Liver (tissue), 9 donors: ENCODE data around the gene TOB1. TPM values are rescaled to one million over a fixed set of nuclear protein-coding genes. Genes with fewer than 3 reads are reported as not detected.

Experiments
- DNase-seq: peaks from one replicate; pipeline ENCODE4 v3.0.0-alpha.2; 2017; ENCODE audit warnings: low spot score
- H3K27ac ChIP-seq, 2 donors: one replicate each; pipeline ENCODE4 v1.7.0; 2013; ENCODE audit warnings: inconsistent platforms in 2 of 2, low read length in 2 of 2, control low read depth in 1 of 2, low read depth in 1 of 2, mild to moderate bottlenecking in 1 of 2
- H3K27me3 ChIP-seq, 4 donors: one replicate each; pipeline versions ENCODE4 v1.6.1 to v1.7.0; 2013; ENCODE audit warnings: low read length in 3 of 4, inconsistent platforms in 1 of 4, mild to moderate bottlenecking in 1 of 4, moderate library complexity in 1 of 4; ENCODE audit not compliant: control insufficient read depth in 4 of 4, insufficient read depth in 4 of 4
- H3K36me3 ChIP-seq, 4 donors: one replicate each; pipeline versions ENCODE4 v1.6.1 to v1.7.0; 2013; ENCODE audit warnings: low read length in 3 of 4, mild to moderate bottlenecking in 3 of 4, low read depth in 1 of 4, moderate library complexity in 1 of 4; ENCODE audit not compliant: control insufficient read depth in 4 of 4, insufficient read depth in 3 of 4
- H3K4me1 ChIP-seq, 4 donors: one replicate each; pipeline versions ENCODE4 v1.6.1 to v1.7.0; 2013; ENCODE audit warnings: low read length in 3 of 4, mild to moderate bottlenecking in 3 of 4, moderate library complexity in 1 of 4; ENCODE audit not compliant: control insufficient read depth in 4 of 4, insufficient read depth in 4 of 4
- H3K4me3 ChIP-seq, 3 donors: one replicate each; pipeline versions ENCODE4 v1.6.1 to v1.7.0; 2013; ENCODE audit warnings: low read length in 3 of 3, control low read depth in 1 of 3, low read depth in 1 of 3, mild to moderate bottlenecking in 1 of 3
- H3K9ac ChIP-seq, 2 donors: one replicate each; pipeline ENCODE4 v1.7.0; 2013; ENCODE audit warnings: low read length in 2 of 2, mild to moderate bottlenecking in 2 of 2, moderate library complexity in 2 of 2, control low read depth in 1 of 2, low read depth in 1 of 2
- H3K9me3 ChIP-seq, 4 donors: one replicate each; pipeline versions ENCODE4 v1.6.1 to v1.7.0; 2013; ENCODE audit warnings: low read length in 3 of 4; ENCODE audit not compliant: control insufficient read depth in 4 of 4
- ATF3 ChIP-seq: IDR thresholded peaks from 2 replicates; pipeline ENCODE4 v1.6.1; 2016; ENCODE audit warnings: antibody characterized with exemption
- CTCF ChIP-seq: fragments of 150-350 bp; IDR thresholded peaks from 2 replicates; pipeline ENCODE4 v1.5.1; 2017; ENCODE audit warnings: improper control_type of control experiment, low read depth, low read length; ENCODE audit not compliant: missing input control
- EGR1 ChIP-seq, 2 donors: IDR thresholded peaks; 2 replicates each; pipeline ENCODE4 v1.6.1; 2016 to 2018; ENCODE audit warnings: antibody characterized with exemption in 2 of 2, low read depth in 2 of 2
- FOXA1 ChIP-seq: IDR thresholded peaks from 2 replicates; pipeline ENCODE4 v1.6.1; 2016; ENCODE audit warnings: antibody characterized with exemption
- GABPA ChIP-seq, 2 donors: IDR thresholded peaks in 1 of 2; conservative IDR thresholded peaks in 1 of 2; 2 replicates each; pipeline ENCODE4 v1.6.1; 2016; ENCODE audit warnings: antibody characterized with exemption in 2 of 2, mild to moderate bottlenecking in 1 of 2, moderate library complexity in 1 of 2
- HNF4A ChIP-seq, 2 donors: conservative IDR thresholded peaks; 2 replicates each; pipeline ENCODE4 v1.6.1; 2016; ENCODE audit warnings: antibody characterized with exemption in 2 of 2, mild to moderate bottlenecking in 2 of 2
- HNF4G ChIP-seq: IDR thresholded peaks from 2 replicates; pipeline ENCODE4 v1.6.1; 2016; ENCODE audit warnings: antibody characterized with exemption
- MAX ChIP-seq: IDR thresholded peaks from 2 replicates; pipeline ENCODE4 v1.6.1; 2016; ENCODE audit warnings: antibody characterized with exemption
- NR2F2 ChIP-seq: IDR thresholded peaks from 2 replicates; pipeline ENCODE4 v1.6.1; 2016; ENCODE audit warnings: antibody characterized with exemption
- RAD21 ChIP-seq, 2 donors: IDR thresholded peaks; 2 replicates each; pipeline ENCODE4 v1.6.1; 2016; ENCODE audit warnings: antibody characterized with exemption in 2 of 2, mild to moderate bottlenecking in 2 of 2
- RXRA ChIP-seq, 2 donors: IDR thresholded peaks; 2 replicates each; pipeline ENCODE4 v1.6.1; 2017 to 2018; ENCODE audit warnings: antibody characterized with exemption in 2 of 2, mild to moderate bottlenecking in 1 of 2
- TAF1 ChIP-seq: conservative IDR thresholded peaks from 2 replicates; pipeline ENCODE4 v1.6.1; 2016; ENCODE audit warnings: antibody characterized with exemption, mild to moderate bottlenecking
- YY1 ChIP-seq: IDR thresholded peaks from 2 replicates; pipeline ENCODE4 v1.6.1; 2016; ENCODE audit warnings: antibody characterized with exemption, mild to moderate bottlenecking
- WGBS: extraction: QIAGEN DNeasy Blood & Tissue Kit; methylation state at CpG from one replicate; pipeline ENCODE4 v1.1.7; 2013; 5-methylcytosine and 5-hydroxymethylcytosine counted together
- polyA plus RNA-seq, 2 donors: library from polyadenylated mRNA; stranded (reverse) in 1 of 2; unstranded in 1 of 2; fragments of 200-250 nt in 1 of 2; fragments of >200 nt in 1 of 2; fragmentation: Nextera tagmentation in 1 of 2; extraction: Ambion mirVana in 1 of 2; gene quantifications; one replicate each; pipeline versions ENCODE4 v1.2.1 to v1.2.3, GENCODE V29; 2013 to 2015
- total RNA-seq, 2 donors: library from RNA; depleted of rRNA; stranded (reverse); fragments of >200 nt; gene quantifications; one replicate each; pipeline ENCODE4 v1.2.3, GENCODE V29; 2014
- donor health status: healthy.
- donor health status: healthy.
- donor health status: healthy.
- donor health status: healthy.
- donor health status: healthy.

Gene TOB1
- total and polyA plus RNA-seq, 4 donors = 10.2 to 132 (median 37.8) TPM

- TF ChIP-seq CTCF (no peak), YY1 (peak; percentile 26), HNF4A (conservative IDR thresholded peaks at IDR 0.05) (peak in 1 of 2 donors; percentile 19), HNF4G (no peak), ATF3 (no peak), RXRA (IDR thresholded peaks at IDR 0.05) (peak in 1 of 2 donors; percentile 10), GABPA (IDR thresholded peaks at IDR 0.05 in 1 of 2, conservative IDR thresholded peaks at IDR 0.05 in 1 of 2) (no peak), RAD21 (IDR thresholded peaks at IDR 0.05) (peak in 1 of 2 donors; percentile 4)
Measured at GRCh38 chr17:50865060-50865867, 890 bp downstream of the TOB1 start (continued).

GRCh38 chr17:50864747-50865059 is 1.5 kb downstream of the TOB1 start:
- Histone ChIP-seq H3K27ac (peak overlapping the region; percentile 90 to 99), H3K4me3 (peak overlapping the region; percentile 77 to 99 (median 99)), H3K9me3 (no peaks in the 10 kb centered on the region), H3K27me3 (no peaks in the 10 kb centered on the region), H3K9ac (peak overlapping the region; percentile 98 to 100), H3K4me1 (peaks cover 0 to 32% (median 23%) of the 10 kb centered on the region in 4 donors), H3K36me3 (peaks cover 2 to 14% (median 8%) of the 10 kb centered on the region in 4 donors)
- TF ChIP-seq HNF4G = no peak
- 10% methylated on average over 6 of the region's 6 CpGs for WGBS
- no peak for DNase-seq

- 38% methylated on average over 3 of the region's 3 CpGs for WGBS
- Histone ChIP-seq H3K4me1 (peaks cover 0 to 32% (median 23%) of the 10 kb centered on the region in 4 donors), H3K27me3 (no peaks in the 10 kb centered on the region), H3K9ac (peak overlapping the region; percentile 98 to 100), H3K4me3 (peak overlapping the region; percentile 77 to 99 (median 99)), H3K27ac (peak overlapping the region; percentile 4 to 99), H3K9me3 (no peaks in the 10 kb centered on the region), H3K36me3 (peaks cover 2 to 14% (median 8%) of the 10 kb centered on the region in 4 donors)
- TF ChIP-seq ATF3 = no peak
- TF ChIP-seq MAX = no peak
- no peak for TF ChIP-seq HNF4G
- no peak for TF ChIP-seq TAF1
- TF ChIP-seq GABPA (IDR thresholded peaks at IDR 0.05 in 1 of 2, conservative IDR thresholded peaks at IDR 0.05 in 1 of 2) = no peak
- TF ChIP-seq FOXA1 = no peak
- no peak for TF ChIP-seq NR2F2
- TF ChIP-seq EGR1 (IDR thresholded peaks at IDR 0.05; ENCODE audit: low read depth in 2 of 2) = no peak
- no peak for DNase-seq
Measured at GRCh38 chr17:50863931-50864330, 2.2 kb downstream of the TOB1 start.
